PC-9 (cell line): ENCODE measurements around the gene LGI4.

Experiments used
- CTCF ChIP-seq: fragments of 200-600 bp; sonication (generic); conservative IDR thresholded peaks from 2 replicates; pipeline ENCODE4 v1.6.1; 2017; ENCODE audit warnings: mixed run types, antibody characterized with exemption, mild to moderate bottlenecking, moderate library complexity
- EZH2 ChIP-seq: fragments of 200-600 bp; sonication (generic); IDR thresholded peaks from 2 replicates; pipeline ENCODE4 v1.8.0; 2017; ENCODE audit warnings: antibody characterized with exemption, low read depth

- TF ChIP-seq EZH2 (no peak), CTCF (no peak)
Measured at GRCh38 chr19:35126624-35126959, 8.3 kb downstream of the LGI4 start.
